HepG2 (cell line): ENCODE measurements around the gene FAM222B. TPM values are rescaled to one million over a fixed set of nuclear protein-coding genes. Genes with fewer than 3 reads are reported as not detected.
A peak's percentile ranks its signal among the peaks of the same experiment; 100 is the strongest.

Experiments
- ATAC-seq: fragments of 200-7000 bp; cut with Tn5 transposase; 3 replicates; pipeline ENCODE4 v1.9.1; 2020; ENCODE audit warnings: mild to moderate bottlenecking, moderate library complexity
- BruUV-seq: library from RNA; stranded (reverse); fragments of 400-500 nt; replicated peaks from 2 replicates; lab custom pipeline; 2021; lab: Mats Ljungman, UMichigan
- CTCF ChIA-PET: fragments of 300-600 bp; formaldehyde crosslinking; extraction: SDS; loops from one replicate; lab custom pipeline; 2021; ENCODE audit warnings: low total read pairs, inconsistent platforms, low intra/inter-chr PET ratio; lab: Yijun Ruan, JAX
- POLR2A ChIA-PET: fragments of 350-600 bp; sonication (Branson Sonifier 250); formaldehyde crosslinking; loops from one replicate; lab custom pipeline; 2020; ENCODE audit warnings: antibody characterized with exemption, inconsistent platforms; lab: Yijun Ruan, JAX
- DNase-seq: peaks from one replicate; pipeline ENCODE4 v3.0.0-alpha.2; 2015; ENCODE audit warnings: low spot score
- FAIRE-seq: peaks from 3 replicates; lab custom pipeline; 2011; peaks lifted over from hg19 to GRCh38; lab: Jason Lieb, UNC
- H2AFZ ChIP-seq: one replicate; pipeline ENCODE4 v1.6.1; 2011; ENCODE audit warnings: low read length, inconsistent platforms
- H3K27ac ChIP-seq: fragments of 300-600 bp; 3 replicates; pipeline ENCODE4 v1.8.0; 2011; ENCODE audit warnings: mixed run types, mild to moderate bottlenecking, mixed read lengths, low read length, inconsistent platforms; ENCODE audit not compliant: insufficient read depth; ENCODE audit errors: extremely low read length
- H3K27me3 ChIP-seq, 2 experiments: fragments of 200-600 bp in 1 of 2; 2 replicates in 1 of 2; 3 replicates in 1 of 2; pipeline versions ENCODE4 v1.6.0 to v1.8.0; 2011; ENCODE audit warnings: low read length in 2 of 2, mild to moderate bottlenecking in 2 of 2, moderate library complexity in 2 of 2, inconsistent platforms in 1 of 2; ENCODE audit not compliant: insufficient read depth in 2 of 2, control insufficient read depth in 1 of 2
- H3K36me3 ChIP-seq, 2 experiments: fragments of 200-600 bp in 1 of 2; replicated peaks in 1 of 2; 2 replicates in 1 of 2; 3 replicates in 1 of 2; pipeline versions ENCODE4 v1.5.1 to v1.8.0; 2011; ENCODE audit warnings: low read length in 2 of 2, inconsistent platforms in 1 of 2; ENCODE audit not compliant: insufficient read depth in 2 of 2, control insufficient read depth in 1 of 2
- H3K4me1 ChIP-seq: 2 replicates; pipeline ENCODE4 v1.5.1; 2012; ENCODE audit warnings: low read length, inconsistent platforms; ENCODE audit not compliant: insufficient read depth
- H3K4me2 ChIP-seq: 2 replicates; pipeline ENCODE4 v1.6.0; 2011; ENCODE audit warnings: low read depth, low read length, inconsistent platforms
- H3K4me3 ChIP-seq, 3 experiments: fragments of 200-600 bp in 1 of 3; sonication (generic), shearing (Covaris generic) in 1 of 3; replicated peaks in 1 of 3; 2 replicates each; pipeline ENCODE4 v1.5.1; 2011 to 2016; ENCODE audit warnings: low read length in 3 of 3, inconsistent platforms in 2 of 3, low read depth in 2 of 3, mild to moderate bottlenecking in 2 of 3, control low read depth in 1 of 3, mixed read lengths in 1 of 3; ENCODE audit not compliant: insufficient read depth in 1 of 3
- H3K79me2 ChIP-seq: one replicate; pipeline ENCODE4 v1.6.1; 2011; ENCODE audit warnings: low read length, inconsistent platforms; ENCODE audit not compliant: insufficient read depth
- H3K9ac ChIP-seq: 2 replicates; pipeline ENCODE4 v1.6.0; 2011; ENCODE audit warnings: mild to moderate bottlenecking, low read depth, low read length, inconsistent platforms; ENCODE audit not compliant: insufficient read depth
- H3K9me3 ChIP-seq: 2 replicates; pipeline ENCODE4 v1.5.1; 2012; ENCODE audit warnings: mild to moderate bottlenecking, low read length
- H4K20me1 ChIP-seq: 2 replicates; pipeline ENCODE4 v1.6.0; 2011; ENCODE audit warnings: inconsistent platforms, mild to moderate bottlenecking, low read length, moderate library complexity; ENCODE audit not compliant: insufficient read depth
- ATF7-NPFF ChIP-seq: sonication (generic); formaldehyde crosslinking; IDR thresholded peaks from 2 replicates; pipeline ENCODE4 v1.8.1; 2023; ENCODE audit warnings: mild to moderate bottlenecking, low read depth, missing genetic modification reagents, moderate library complexity
- HNRNPL ChIP-seq: fragments of 200-400 bp; formaldehyde crosslinking; IDR thresholded peaks from 2 replicates; pipeline ENCODE4 v1.6.1; 2017; ENCODE audit warnings: mild to moderate bottlenecking, low read depth, low read length
- HNRNPLL ChIP-seq: fragments of 200-400 bp; formaldehyde crosslinking; IDR thresholded peaks from 2 replicates; pipeline ENCODE4 v1.6.1; 2017; ENCODE audit warnings: mild to moderate bottlenecking, low read depth, low read length; ENCODE audit not compliant: poor library complexity, severe bottlenecking
- NFYB ChIP-seq: sonication (generic); formaldehyde crosslinking; IDR thresholded peaks from 2 replicates; pipeline ENCODE4 v1.4.0; 2020; ENCODE audit warnings: missing genetic modification reagents
- SMAD9 ChIP-seq: sonication (generic); formaldehyde crosslinking; IDR thresholded peaks from 2 replicates; pipeline ENCODE4 v1.5.1; 2020; ENCODE audit warnings: mild to moderate bottlenecking, missing genetic modification reagents
- SRSF1 ChIP-seq: fragments of 200-400 bp; formaldehyde crosslinking; optimal IDR thresholded peaks from 2 replicates; pipeline ENCODE3; 2017; ENCODE audit warnings: mild to moderate bottlenecking, low read depth, low read length, moderate library complexity
- ZBTB37 ChIP-seq: sonication (generic); formaldehyde crosslinking; IDR thresholded peaks from 2 replicates; pipeline ENCODE4 v1.4.0; 2020; ENCODE audit warnings: mild to moderate bottlenecking, missing genetic modification reagents
- ZNF761 ChIP-seq: sonication (generic); formaldehyde crosslinking; conservative IDR thresholded peaks from 2 replicates; pipeline ENCODE4 v1.4.0; 2020; ENCODE audit warnings: mild to moderate bottlenecking, missing genetic modification reagents
- WGBS: methylation state at CpG from one replicate; pipeline ENCODE4 v1.1.6; 2017; ENCODE audit warnings: low lambda C conversion rate; 5-methylcytosine and 5-hydroxymethylcytosine counted together
- in situ Hi-C: cut with HindIII; loops from 2 replicates; pipeline ENCODE4 v1.10.0; 2017; ENCODE audit warnings: low pct_unique_long_range_greater_than_20kb; ENCODE audit not compliant: extremely low pct_ligation_motif_present
- intact Hi-C: fragments of 100-400 bp; cut with micrococcal nuclease; formaldehyde crosslinking; loops from one replicate; pipeline ENCODE4 v1.10.0; 2022; ENCODE audit not compliant: unreplicated experiment
- polyA plus RNA-seq, 8 experiments: library from polyadenylated mRNA; depleted of rRNA in 3 of 8; stranded (reverse) in 7 of 8; unstranded in 1 of 8; fragments of >200 nt; fragmentation: Illumina TruSeq in 4 of 8; extraction: Trizol in 4 of 8; gene quantifications; 2 replicates each; pipeline versions ENCODE4 v1.2.1 to v1.2.3, GENCODE V29; 2011 to 2016; ENCODE audit warnings: low read depth in 4 of 8, missing spikeins in 1 of 8, mixed read lengths in 1 of 8; ENCODE audit not compliant: insufficient read depth in 1 of 8
- total RNA-seq, 5 experiments: library from RNA; depleted of rRNA; stranded (reverse); fragments of >200 nt; fragmentation: Illumina TruSeq; extraction: Trizol; gene quantifications; 2 replicates each; pipeline ENCODE4 v1.2.3, GENCODE V29; 2016; ENCODE audit warnings: low read depth in 1 of 5
- TF ChIP-seq, protein P1 (sequence below): sonication (generic); formaldehyde crosslinking; IDR thresholded peaks from 2 replicates; pipeline ENCODE4 v1.4.0; 2020; ENCODE audit warnings: missing genetic modification reagents, borderline replicate concordance
- TF ChIP-seq, protein P2 (sequence below): sonication (generic); formaldehyde crosslinking; IDR thresholded peaks from 2 replicates; pipeline ENCODE4 v1.4.0; 2020; ENCODE audit warnings: missing genetic modification reagents, borderline replicate concordance

Gene FAM222B
- total and polyA plus RNA-seq, 2 of the 13 experiments (the other 11 are each of a cell fraction or from before 2014, with no cell fraction given) = 3.5 to 7.3 TPM

GRCh38 chr17:28712032-28712704 lies 130.4 kb downstream of the FAM222B start:
- FAIRE-seq (no peak), ATAC-seq (peak; percentile 8; the same call in 2 of the 3 replicates), DNase-seq (no peak)
- Histone ChIP-seq H3K9ac (no peak overlapping the region), H3K36me3 (no peaks in the 10 kb centered on the region), H3K27ac (no peak overlapping the region), H3K4me1 (peaks cover 47% of the 10 kb centered on the region), H3K4me3 (no peak overlapping the region), H3K27me3 (peaks cover 2 to 3% of the 10 kb centered on the region in 2 experiments; a peak in 2 of 5 replicates), H4K20me1 (no peaks in the 10 kb centered on the region), H3K9me3 (no peaks in the 10 kb centered on the region), H3K79me2 (no peaks in the 10 kb centered on the region), H2AFZ (no peak overlapping the region), H3K4me2 (peak overlapping the region; percentile 40; the same call in 1 of the 2 replicates)
- 77% methylated on average over 31 of the region's 34 CpGs for WGBS
- in situ Hi-C loops (no loop called here), intact Hi-C loops (no loop called here)
- CTCF ChIA-PET = interaction anchor here (0.6 kb wide), 1 partner anchor 38 kb away, joined by 3 read pairs; no protein-coding TSS in a partner anchor
- POLR2A ChIA-PET = interaction anchor here (1.6 to 10.8 kb wide), 6 partner anchors 9 to 32 kb away, joined by 5 to 220 read pairs (median 38); partner anchors contain the start of genes NEK8, RPL23A, TLCD1 and TRAF4
- no TSS peak for BruUV-seq
- 0 out of 2 replicates have a peak, but pooled peaks have one; percentile 9 for TF ChIP-seq ATF7-NPFF (CRISPR knock-in tag)
- TF ChIP-seq NFYB (CRISPR knock-in tag) = no peak

DNA sequence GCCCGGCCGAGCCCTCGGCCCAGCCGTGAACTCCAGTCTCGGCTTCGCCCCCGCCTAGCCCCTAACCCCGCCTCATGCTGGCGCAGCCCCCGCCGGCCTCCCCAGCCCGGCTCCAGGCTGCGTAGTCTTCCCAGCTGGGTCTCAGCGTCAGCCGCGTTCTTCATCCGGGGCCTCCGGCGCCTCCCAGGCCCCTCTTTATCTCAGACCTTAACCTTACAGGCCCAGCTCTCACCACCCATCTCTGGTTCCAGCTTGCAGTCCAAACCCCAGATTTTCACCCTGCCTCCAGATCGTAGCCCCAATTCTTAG lies 130.9 kb downstream of the FAM222B start, which contains the start of gene PROCA1:
Gene PROCA1, minus strand, starts transcription at position 166 of the 309 bp plus-strand sequence. CDS start 228 bp downstream, outside the sequence.
- peak within 1 kb of the TSS; percentile 99 for H3K4me2 ChIP-seq
- H3K4me1 ChIP-seq = peaks cover 47% of the 10 kb centered on the region
- intact Hi-C loops = no loop called here
- H3K27ac ChIP-seq = peak within 1 kb of the TSS; percentile 99
- BruUV-seq = no TSS peak
- in situ Hi-C loops = no loop called here
- WGBS = 82% methylated on average over 20 of the region's 20 CpGs
- H3K36me3 ChIP-seq = no peaks in the 10 kb centered on the region
- H4K20me1 ChIP-seq = no peaks in the 10 kb centered on the region
- ChIA-PET POLR2A (interaction anchor here (0.6 to 10.8 kb wide), 13 partner anchors 9 to 143 kb away, joined by 3 to 220 read pairs (median 19); partner anchors contain the start of genes BLTP2, ERAL1, NEK8 and RPL23A), CTCF (no interaction called here)
- FAIRE-seq (no peak), DNase-seq (no peak), ATAC-seq (no peak)
- peak within 1 kb of the TSS; percentile 92 for H3K9ac ChIP-seq
- no peaks in the 10 kb centered on the region for H3K9me3 ChIP-seq
- H3K27me3 ChIP-seq = peaks cover 1 to 2% of the 10 kb centered on the region in 2 experiments; a peak in 2 of 5 replicates
- no peak within 1 kb of the TSS for H2AFZ ChIP-seq
- no peaks in the 10 kb centered on the region for H3K79me2 ChIP-seq
- peak within 1 kb of the TSS; percentile 65 to 76 (median 67) for H3K4me3 ChIP-seq
- TF ChIP-seq, protein P1, sequence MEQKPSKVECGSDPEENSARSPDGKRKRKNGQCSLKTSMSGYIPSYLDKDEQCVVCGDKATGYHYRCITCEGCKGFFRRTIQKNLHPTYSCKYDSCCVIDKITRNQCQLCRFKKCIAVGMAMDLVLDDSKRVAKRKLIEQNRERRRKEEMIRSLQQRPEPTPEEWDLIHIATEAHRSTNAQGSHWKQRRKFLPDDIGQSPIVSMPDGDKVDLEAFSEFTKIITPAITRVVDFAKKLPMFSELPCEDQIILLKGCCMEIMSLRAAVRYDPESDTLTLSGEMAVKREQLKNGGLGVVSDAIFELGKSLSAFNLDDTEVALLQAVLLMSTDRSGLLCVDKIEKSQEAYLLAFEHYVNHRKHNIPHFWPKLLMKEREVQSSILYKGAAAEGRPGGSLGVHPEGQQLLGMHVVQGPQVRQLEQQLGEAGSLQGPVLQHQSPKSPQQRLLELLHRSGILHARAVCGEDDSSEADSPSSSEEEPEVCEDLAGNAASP (CRISPR knock-in tag) = no peak
- no peak for TF ChIP-seq HNRNPL
- TF ChIP-seq HNRNPLL = peak; percentile 0
- 0 out of 2 replicates have a peak, but pooled peaks have one; percentile 7 for TF ChIP-seq SMAD9 (CRISPR knock-in tag)
- TF ChIP-seq SRSF1 = no peak
- TF ChIP-seq, protein P2, sequence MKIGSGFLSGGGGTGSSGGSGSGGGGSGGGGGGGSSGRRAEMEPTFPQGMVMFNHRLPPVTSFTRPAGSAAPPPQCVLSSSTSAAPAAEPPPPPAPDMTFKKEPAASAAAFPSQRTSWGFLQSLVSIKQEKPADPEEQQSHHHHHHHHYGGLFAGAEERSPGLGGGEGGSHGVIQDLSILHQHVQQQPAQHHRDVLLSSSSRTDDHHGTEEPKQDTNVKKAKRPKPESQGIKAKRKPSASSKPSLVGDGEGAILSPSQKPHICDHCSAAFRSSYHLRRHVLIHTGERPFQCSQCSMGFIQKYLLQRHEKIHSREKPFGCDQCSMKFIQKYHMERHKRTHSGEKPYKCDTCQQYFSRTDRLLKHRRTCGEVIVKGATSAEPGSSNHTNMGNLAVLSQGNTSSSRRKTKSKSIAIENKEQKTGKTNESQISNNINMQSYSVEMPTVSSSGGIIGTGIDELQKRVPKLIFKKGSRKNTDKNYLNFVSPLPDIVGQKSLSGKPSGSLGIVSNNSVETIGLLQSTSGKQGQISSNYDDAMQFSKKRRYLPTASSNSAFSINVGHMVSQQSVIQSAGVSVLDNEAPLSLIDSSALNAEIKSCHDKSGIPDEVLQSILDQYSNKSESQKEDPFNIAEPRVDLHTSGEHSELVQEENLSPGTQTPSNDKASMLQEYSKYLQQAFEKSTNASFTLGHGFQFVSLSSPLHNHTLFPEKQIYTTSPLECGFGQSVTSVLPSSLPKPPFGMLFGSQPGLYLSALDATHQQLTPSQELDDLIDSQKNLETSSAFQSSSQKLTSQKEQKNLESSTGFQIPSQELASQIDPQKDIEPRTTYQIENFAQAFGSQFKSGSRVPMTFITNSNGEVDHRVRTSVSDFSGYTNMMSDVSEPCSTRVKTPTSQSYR (CRISPR knock-in tag) = no peak
- TF ChIP-seq ZBTB37 = no peak
- TF ChIP-seq ATF7-NPFF (CRISPR knock-in tag) = 0 out of 2 replicates have a peak, but pooled peaks have one; percentile 1
- 0 out of 2 replicates have a peak, but pooled peaks have one; percentile 16 for TF ChIP-seq ZNF761 (CRISPR knock-in tag)
